H1 (cell line): ENCODE data around the gene CUTC. TPM values are rescaled to one million over a fixed set of nuclear protein-coding genes. Genes with fewer than 3 reads are reported as not detected.

Experiments used
- CTCF ChIA-PET: fragments of 300-600 bp; sonication (Branson Sonifier 250); formaldehyde crosslinking; loops from one replicate; lab custom pipeline; 2021; ENCODE audit not compliant: partially characterized antibody; lab: Charles Lee
- POLR2A ChIA-PET: fragments of 300-600 bp; sonication (Branson Sonifier 250); formaldehyde crosslinking; loops from one replicate; lab custom pipeline; 2021; ENCODE audit warnings: inconsistent platforms; ENCODE audit not compliant: partially characterized antibody; lab: Charles Lee
- DNase-seq, 2 experiments: peaks; one replicate each; pipeline versions ENCODE4 v3.0.0 to v3.0.0-alpha.2; 2010 to 2022; ENCODE audit warnings: low spot score in 2 of 2, low read depth in 1 of 2, mixed read lengths in 1 of 2
- FAIRE-seq: peaks from 2 replicates; lab custom pipeline; 2011; peaks lifted over from hg19 to GRCh38; lab: Jason Lieb, UNC
- H2AFZ ChIP-seq: 2 replicates; pipeline ENCODE4 v1.8.1; 2012; ENCODE audit warnings: low read length, inconsistent platforms
- H2AK5ac ChIP-seq: 2 replicates; pipeline ENCODE4 v1.6.1; 2013; ENCODE audit warnings: low read depth, low read length
- H2BK120ac ChIP-seq: replicated peaks from 2 replicates; pipeline ENCODE3; 2013; ENCODE audit warnings: low read depth, low read length, inconsistent platforms
- H2BK12ac ChIP-seq: 2 replicates; pipeline ENCODE4 v1.6.1; 2013; ENCODE audit warnings: low read depth, low read length
- H2BK15ac ChIP-seq: 2 replicates; pipeline ENCODE4 v1.6.1; 2013; ENCODE audit warnings: low read length
- H2BK20ac ChIP-seq: 2 replicates; pipeline ENCODE4 v1.6.1; 2013; ENCODE audit warnings: low read length
- H2BK5ac ChIP-seq: 2 replicates; pipeline ENCODE4 v1.6.1; 2013; ENCODE audit warnings: low read depth, low read length
- H3K14ac ChIP-seq: 2 replicates; pipeline ENCODE4 v1.6.1; 2013; ENCODE audit warnings: inconsistent platforms; ENCODE audit not compliant: insufficient read length
- H3K18ac ChIP-seq: 2 replicates; pipeline ENCODE4 v1.6.1; 2013; ENCODE audit warnings: low read length; ENCODE audit errors: extremely low read depth
- H3K23ac ChIP-seq: 2 replicates; pipeline ENCODE4 v1.6.1; 2013; ENCODE audit warnings: inconsistent platforms; ENCODE audit not compliant: insufficient read length
- H3K23me2 ChIP-seq: 2 replicates; pipeline ENCODE4 v1.6.1; 2013; ENCODE audit warnings: low read depth, low read length
- H3K27ac ChIP-seq: 2 replicates; pipeline ENCODE4 v1.6.1; 2011; ENCODE audit warnings: low read depth, low read length, inconsistent platforms
- H3K27me3 ChIP-seq, 4 experiments: replicated peaks in 1 of 4; 1 replicate in 1 of 4; 2 replicates in 3 of 4; pipeline versions ENCODE4 v1.6.1 to v1.8.1; 2011 to 2013; ENCODE audit warnings: low read length in 3 of 4, mild to moderate bottlenecking in 3 of 4, inconsistent platforms in 2 of 4, mixed read lengths in 2 of 4, moderate library complexity in 1 of 4; ENCODE audit not compliant: control insufficient read depth in 3 of 4, insufficient read depth in 3 of 4; ENCODE audit errors: extremely low read depth in 1 of 4
- H3K36me3 ChIP-seq, 4 experiments: 2 replicates each; pipeline versions ENCODE4 v1.6.1 to v1.8.1; 2011 to 2013; ENCODE audit warnings: mild to moderate bottlenecking in 4 of 4, low read length in 3 of 4, moderate library complexity in 2 of 4, control low read depth in 1 of 4, inconsistent platforms in 1 of 4; ENCODE audit not compliant: insufficient read depth in 4 of 4, control insufficient read depth in 2 of 4
- H3K4ac ChIP-seq: replicated peaks from 2 replicates; pipeline ENCODE3; 2013; ENCODE audit warnings: low read length, low read depth, mixed read lengths, inconsistent platforms; ENCODE audit not compliant: insufficient read length
- H3K4me1 ChIP-seq, 4 experiments: replicated peaks in 1 of 4; 1 replicate in 1 of 4; 2 replicates in 3 of 4; pipeline versions ENCODE4 v1.6.1 to v1.8.1; 2011 to 2013; ENCODE audit warnings: low read length in 3 of 4, inconsistent platforms in 2 of 4, mixed read lengths in 1 of 4; ENCODE audit not compliant: insufficient read depth in 4 of 4, control insufficient read depth in 3 of 4
- H3K4me2 ChIP-seq, 2 experiments: 2 replicates each; pipeline versions ENCODE4 v1.6.1 to v1.8.1; 2011 to 2013; ENCODE audit warnings: low read depth in 2 of 2, low read length in 2 of 2, control low read depth in 1 of 2, inconsistent platforms in 1 of 2, mild to moderate bottlenecking in 1 of 2; ENCODE audit not compliant: insufficient read depth in 1 of 2
- H3K4me3 ChIP-seq, 4 experiments: fragments of 200-600, 300-600 bp in 1 of 4; sonication (generic), shearing (Covaris generic), sonication (Bioruptor Twin) in 1 of 4; 2 replicates each; pipeline versions ENCODE4 v1.5.1 to v1.8.1; 2011 to 2016; ENCODE audit warnings: low read length in 4 of 4, low read depth in 3 of 4, control low read depth in 2 of 4, inconsistent platforms in 2 of 4, mild to moderate bottlenecking in 2 of 4, mixed read lengths in 1 of 4, moderate library complexity in 1 of 4; ENCODE audit not compliant: insufficient read depth in 2 of 4; ENCODE audit errors: extremely low read depth in 1 of 4
- H3K56ac ChIP-seq: replicated peaks from 2 replicates; pipeline ENCODE3; 2013; ENCODE audit warnings: low read depth, mild to moderate bottlenecking, mixed read lengths, low read length, inconsistent platforms; ENCODE audit not compliant: insufficient read length
- H3K79me1 ChIP-seq: 2 replicates; pipeline ENCODE4 v1.6.1; 2013; ENCODE audit warnings: low read depth, low read length, control low read depth
- H3K79me2 ChIP-seq, 2 experiments: 2 replicates each; pipeline versions ENCODE4 v1.6.1 to v1.8.1; 2012 to 2013; ENCODE audit warnings: low read length in 2 of 2, mild to moderate bottlenecking in 2 of 2, inconsistent platforms in 1 of 2; ENCODE audit not compliant: insufficient read depth in 2 of 2, control insufficient read depth in 1 of 2
- H3K9ac ChIP-seq, 4 experiments: replicated peaks in 1 of 4; 1 replicate in 1 of 4; 2 replicates in 3 of 4; pipeline versions ENCODE4 v1.6.1 to v1.8.1; 2011 to 2013; ENCODE audit warnings: low read depth in 3 of 4, low read length in 3 of 4, control low read depth in 2 of 4, mild to moderate bottlenecking in 2 of 4, moderate library complexity in 2 of 4, inconsistent platforms in 1 of 4; ENCODE audit errors: extremely low read depth in 1 of 4
- H3K9me3 ChIP-seq, 2 experiments: 2 replicates each; pipeline versions ENCODE4 v1.6.1 to v1.8.1; 2012 to 2013; ENCODE audit warnings: mild to moderate bottlenecking in 2 of 2, moderate library complexity in 2 of 2, control low read depth in 1 of 2, inconsistent platforms in 1 of 2, low read depth in 1 of 2, low read length in 1 of 2, mixed read lengths in 1 of 2; ENCODE audit not compliant: insufficient read depth in 2 of 2
- H4K20me1 ChIP-seq, 2 experiments: replicated peaks in 1 of 2; 2 replicates each; pipeline versions ENCODE3 to v1.8.1; 2011 to 2013; ENCODE audit warnings: inconsistent platforms in 2 of 2, low read length in 2 of 2, mild to moderate bottlenecking in 1 of 2; ENCODE audit not compliant: insufficient read depth in 2 of 2, control insufficient read depth in 1 of 2
- H4K5ac ChIP-seq: 2 replicates; pipeline ENCODE4 v1.6.1; 2013; ENCODE audit warnings: low read length, low read depth, mixed read lengths, inconsistent platforms; ENCODE audit not compliant: insufficient read length
- H4K8ac ChIP-seq: 2 replicates; pipeline ENCODE4 v1.8.0; 2013; ENCODE audit warnings: mild to moderate bottlenecking, moderate library complexity, low read length, inconsistent platforms; ENCODE audit not compliant: insufficient read depth; ENCODE audit errors: extremely low read depth
- H4K91ac ChIP-seq: replicated peaks from 2 replicates; pipeline ENCODE3; 2013; ENCODE audit warnings: low read length, mixed read lengths, inconsistent platforms; ENCODE audit not compliant: insufficient read length
- ASH2L ChIP-seq: fragments of 200-600, 300-600 bp; sonication (generic); IDR thresholded peaks from one replicate; pipeline ENCODE4 v1.7.1; 2017; ENCODE audit warnings: low read length
- EGR1 ChIP-seq: IDR thresholded peaks from 2 replicates; pipeline ENCODE4 v1.6.1; 2011; ENCODE audit warnings: low read depth, low read length, borderline replicate concordance
- GTF2F1 ChIP-seq: IDR thresholded peaks from 2 replicates; pipeline ENCODE4 v1.6.1; 2012; ENCODE audit warnings: low read depth, low read length, improper control_type of control experiment, borderline replicate concordance
- SAP30 ChIP-seq: fragments of 300-600 bp; sonication (generic); IDR thresholded peaks from 2 replicates; pipeline ENCODE4 v1.7.1; 2012; ENCODE audit warnings: low read length, moderate library complexity, mild to moderate bottlenecking, inconsistent platforms; ENCODE audit not compliant: insufficient read depth, insufficient replicate concordance
- SIX5 ChIP-seq: IDR thresholded peaks from 2 replicates; pipeline ENCODE4 v1.6.1; 2011; ENCODE audit warnings: mild to moderate bottlenecking, low read depth, low read length
- TBP ChIP-seq: IDR thresholded peaks from 2 replicates; pipeline ENCODE4 v1.6.1; 2011; ENCODE audit warnings: low read depth, low read length, improper control_type of control experiment
- WGBS, 2 experiments: shearing (Covaris generic) in 1 of 2; methylation state at CpG; one replicate each; pipeline versions ENCODE4 v1.1.6 to v1.1.7; 2013 to 2015; ENCODE audit warnings: low lambda C conversion rate in 2 of 2, mixed read lengths in 2 of 2, inconsistent platforms in 1 of 2, low coverage in 1 of 2, missing lambda C conversion rate in 1 of 2; ENCODE audit not compliant: insufficient replicate concordance in 2 of 2, insufficient coverage in 1 of 2, insufficient read length in 1 of 2; ENCODE audit errors: extremely low coverage in 1 of 2, missing lambda C conversion rate in 1 of 2; 5-methylcytosine and 5-hydroxymethylcytosine counted together
- polyA plus RNA-seq, 7 experiments: library from polyadenylated mRNA; depleted of rRNA in 3 of 7; stranded (reverse) in 5 of 7; unstranded in 2 of 7; fragments of >200 nt in 5 of 7; fragments of 200-250 nt in 2 of 7; gene quantifications; 1 replicate in 5 of 7; 2 replicates in 1 of 7; 4 replicates in 1 of 7; pipeline versions ENCODE4 v1.2.1 to v1.2.3, GENCODE V29; 2011 to 2013; ENCODE audit warnings: missing spikeins in 2 of 7, mixed read lengths in 2 of 7
- total RNA-seq: library from RNA; stranded (reverse); fragmentation: NEBNext Ultra II Directional; extraction: Animal tissue kit (Norgen Biotek cat#: 25700); gene quantifications from 2 replicates; pipeline ENCODE4 v1.2.1, GENCODE V29; 2021

The CUTC gene
- total and polyA plus RNA-seq, 2 of the 8 experiments (the other 6 are each of a cell fraction or from before 2014, with no cell fraction given): 25.3 to 25.6 TPM

GRCh38 chr10:99733366-99733765 lies 1.3 kb downstream of the CUTC start:
- Histone ChIP-seq H3K4me1 (no peaks in the 10 kb centered on the region), H3K4me2 (peak overlapping the region in 1 of 2 experiments; percentile 67; a peak in 1 of 4 replicates), H2AK5ac (no peak overlapping the region), H2BK12ac (no peak overlapping the region), H3K4me3 (no peak overlapping the region; a peak in 1 of 8 replicates), H3K36me3 (peaks cover 0 to 19% (median 10%) of the 10 kb centered on the region in 4 experiments; a peak in 2 of 8 replicates), H4K20me1 (peaks cover 0 to 1% of the 10 kb centered on the region in 2 experiments), H3K18ac (no peak overlapping the region), H4K5ac (no peak overlapping the region), H3K79me1 (peaks cover 2% of the 10 kb centered on the region; the same call in 1 of the 2 replicates), H3K79me2 (peaks cover 0 to 22% of the 10 kb centered on the region in 2 experiments; a peak in 2 of 4 replicates), H2BK5ac (no peak overlapping the region), H3K27me3 (no peaks in the 10 kb centered on the region), H4K91ac (no peak overlapping the region), H3K9ac (no peak overlapping the region; a peak in 1 of 7 replicates), H2BK15ac (no peak overlapping the region), H3K23ac (no peak overlapping the region), H3K23me2 (no peaks in the 10 kb centered on the region), H3K9me3 (no peaks in the 10 kb centered on the region), H3K4ac (no peak overlapping the region), H2BK20ac (no peak overlapping the region), H3K56ac (no peak overlapping the region), H3K14ac (no peak overlapping the region), H4K8ac (no peak overlapping the region), H2BK120ac (no peak overlapping the region), H2AFZ (no peak overlapping the region), H3K27ac (no peak overlapping the region)
- ChIA-PET CTCF (interaction anchor here (0.6 to 1.9 kb wide), 7 partner anchors 8 to 297 kb away, joined by 3 to 8 read pairs (median 4); no protein-coding TSS in a partner anchor), POLR2A (interaction anchor here (0.6 to 2.2 kb wide), 3 partner anchors 19 to 303 kb away, joined by 3 to 11 read pairs (median 9); partner anchors contain the start of gene GOT1)
- 93% methylated on average over 8 of the region's 8 CpGs; no CpG with 5 or more reads in 1 of the 2 experiments for WGBS, 2 experiments
- no peak for TF ChIP-seq SIX5
- no peak for TF ChIP-seq ASH2L
- TF ChIP-seq GTF2F1: no peak
- TF ChIP-seq TBP: no peak
- no peak for TF ChIP-seq EGR1
- no peak for TF ChIP-seq SAP30
- DNase-seq (no peak), FAIRE-seq (no peak)
